ENCODE results near the gene RUFY4.
"Not testable (repeated sequence)": the region's sequence is repeated elsewhere in the genome, so short reads cannot be mapped to it uniquely, and the experiment has no call there.

Gene RUFY4

DNA sequence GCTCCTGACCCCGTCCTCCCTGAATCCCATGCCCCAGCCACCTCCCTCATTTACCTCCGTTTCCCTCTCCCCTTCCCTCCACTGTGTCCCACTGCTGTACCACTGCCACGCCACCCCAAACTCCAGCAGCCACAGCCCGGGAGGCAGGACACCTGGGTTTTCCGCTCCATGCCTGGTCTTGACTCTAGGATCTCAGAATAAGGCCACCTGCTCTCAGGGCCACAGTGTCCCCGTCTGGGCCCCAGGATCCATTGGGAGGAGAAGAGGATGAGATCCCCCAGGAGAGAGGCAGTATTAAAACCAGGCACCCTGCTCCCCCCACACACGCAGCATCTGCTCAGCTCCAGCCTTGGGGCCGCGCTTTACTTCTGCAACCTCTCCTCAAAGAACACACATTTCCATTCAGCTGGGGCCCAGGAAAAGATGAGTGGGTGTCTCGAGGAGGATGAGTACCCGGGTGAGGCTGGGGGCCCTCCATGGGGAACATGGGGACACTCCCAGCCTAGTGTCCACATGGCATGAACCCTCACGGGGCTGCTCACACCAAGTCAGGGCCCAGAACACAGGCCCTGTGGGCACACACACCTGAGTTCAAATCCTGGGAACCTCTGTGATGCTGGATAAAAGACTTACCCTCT lies 33.5 kb upstream of the RUFY4 start:
- H3K4me1 ChIP-seq = peaks cover 27 to 71% (median 56%) of the 10 kb centered on the region in 10 experiments
- H3K27ac ChIP-seq = peak overlapping the region in 2 of 11 experiments; percentile 25 to 82; a peak in 1 of 22 replicates
- H4K20me1 ChIP-seq = no peaks in the 10 kb centered on the region
- H3K4me3 ChIP-seq = 0 out of 20 replicates have a peak overlapping the region, but pooled peaks of 1 of the 10 experiments have one; percentile 53
- H3K4me2 ChIP-seq = peak overlapping the region; percentile 43 to 97 (median 92); a peak in 13 of 22 replicates
- no peaks in the 10 kb centered on the region for H3K9me3 ChIP-seq (replicated peaks in 1 of 11)
- H3K27me3 ChIP-seq = no peaks in the 10 kb centered on the region
- H3K36me3 ChIP-seq = no peaks in the 10 kb centered on the region
- no peak for TF ChIP-seq Cebpa-rat (IDR thresholded peaks at IDR 0.05)
- peak overlapping the region in 1 of 11 experiments; percentile 5; a peak in 2 of 22 replicates for H3K9ac ChIP-seq

DNA sequence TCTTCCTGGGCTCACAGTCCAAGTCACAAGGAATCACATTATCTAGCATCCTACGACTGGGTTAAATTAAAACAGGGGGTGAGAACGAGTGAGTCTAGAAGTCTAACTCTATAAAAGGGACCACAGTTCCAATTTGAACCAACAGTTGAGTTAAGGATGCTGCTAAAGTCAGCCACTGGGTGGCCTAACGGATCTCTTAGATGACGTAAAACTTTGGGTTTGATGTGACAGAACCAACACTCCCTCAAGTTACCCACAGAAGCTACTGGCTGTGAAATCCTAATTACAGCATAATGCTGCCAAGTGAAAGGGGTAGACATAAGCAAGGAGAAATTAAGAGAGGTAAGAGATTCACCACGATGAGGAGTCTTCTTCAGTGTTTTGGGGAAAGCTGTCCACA lies 32.7 kb upstream of the RUFY4 start:
- Histone ChIP-seq H3K9me3 (replicated peaks in 1 of 11) (no peaks in the 10 kb centered on the region), H3K4me2 (peak overlapping the region in 4 of 11 experiments; percentile 11 to 90 (median 20); a peak in 5 of 22 replicates), H4K20me1 (no peaks in the 10 kb centered on the region), H3K4me1 (peaks cover 27 to 67% (median 48%) of the 10 kb centered on the region in 10 experiments), H3K27ac (no peak overlapping the region), H3K9ac (no peak overlapping the region), H3K36me3 (no peaks in the 10 kb centered on the region), H3K27me3 (no peaks in the 10 kb centered on the region), H3K4me3 (no peak overlapping the region)
- TF ChIP-seq Cebpa-rat (IDR thresholded peaks at IDR 0.05) = no peak

DNA sequence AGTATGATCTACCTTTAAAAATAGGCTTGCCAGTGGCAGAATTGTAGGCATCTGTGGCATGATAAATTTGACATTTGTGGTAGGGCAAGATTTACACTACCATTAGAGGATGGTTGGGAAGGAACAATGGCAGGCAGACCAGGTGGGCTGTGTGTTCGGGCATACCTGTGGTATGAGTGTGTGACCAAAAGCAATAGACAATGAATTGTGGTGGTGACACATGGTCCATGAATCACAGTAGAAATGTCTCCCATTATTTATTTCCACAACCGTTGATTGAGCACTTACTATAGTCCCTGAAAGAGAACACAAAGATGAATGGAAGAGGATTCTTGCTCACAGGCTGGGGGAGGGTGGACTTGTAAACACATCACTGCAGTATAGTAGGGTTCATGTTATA lies 29.9 kb upstream of the RUFY4 start:
- Histone ChIP-seq H3K36me3 (peaks cover 0 to 14% (median 0%) of the 10 kb centered on the region in 11 experiments; a peak in 6 of 22 replicates), H3K4me3 (no peak overlapping the region), H3K4me1 (peaks cover 6 to 39% (median 22%) of the 10 kb centered on the region in 10 experiments), H3K9ac (no peak overlapping the region), H3K9me3 (replicated peaks in 1 of 11) (peaks cover 15 to 25% (median 20%) of the 10 kb centered on the region in 11 experiments), H3K27me3 (no peaks in the 10 kb centered on the region), H4K20me1 (no peaks in the 10 kb centered on the region), H3K4me2 (peak overlapping the region in 5 of 11 experiments; percentile 1 to 34 (median 23); a peak in 4 of 22 replicates), H3K27ac (no peak overlapping the region)
- no peak for TF ChIP-seq Cebpa-rat (IDR thresholded peaks at IDR 0.05)

DNA sequence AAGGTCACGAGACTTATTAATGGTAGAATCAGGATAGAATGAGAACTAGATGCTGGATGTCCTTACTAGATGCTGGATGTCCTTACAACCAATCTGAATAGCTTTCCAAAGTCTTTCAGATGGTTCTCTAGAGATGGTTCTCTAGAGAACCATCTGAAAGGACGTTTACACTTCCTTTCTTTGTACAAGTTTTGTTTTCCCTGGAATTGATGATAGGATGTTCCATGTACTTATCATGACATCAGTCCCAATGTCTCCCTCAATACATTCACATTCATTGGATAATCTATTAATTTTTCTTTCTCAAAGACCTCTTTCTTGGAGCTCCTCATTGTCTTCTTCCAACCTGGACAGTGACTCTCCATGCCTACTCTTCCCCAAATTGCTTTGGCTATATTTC lies 28.2 kb upstream of the RUFY4 start:
- peaks cover 18 to 35% (median 28%) of the 10 kb centered on the region in 11 experiments for H3K9me3 ChIP-seq (replicated peaks in 1 of 11)
- no peaks in the 10 kb centered on the region for H4K20me1 ChIP-seq
- H3K4me3 ChIP-seq = no peak overlapping the region
- peaks cover 0 to 14% (median 0%) of the 10 kb centered on the region in 11 experiments; a peak in 6 of 22 replicates for H3K36me3 ChIP-seq
- no peak overlapping the region for H3K27ac ChIP-seq
- no peak overlapping the region for H3K4me2 ChIP-seq
- no peak for TF ChIP-seq Cebpa-rat (IDR thresholded peaks at IDR 0.05)
- H3K27me3 ChIP-seq = no peaks in the 10 kb centered on the region
- H3K4me1 ChIP-seq = peaks cover 4 to 37% (median 9%) of the 10 kb centered on the region in 10 experiments; a peak in 16 of 20 replicates
- H3K9ac ChIP-seq = no peak overlapping the region

DNA sequence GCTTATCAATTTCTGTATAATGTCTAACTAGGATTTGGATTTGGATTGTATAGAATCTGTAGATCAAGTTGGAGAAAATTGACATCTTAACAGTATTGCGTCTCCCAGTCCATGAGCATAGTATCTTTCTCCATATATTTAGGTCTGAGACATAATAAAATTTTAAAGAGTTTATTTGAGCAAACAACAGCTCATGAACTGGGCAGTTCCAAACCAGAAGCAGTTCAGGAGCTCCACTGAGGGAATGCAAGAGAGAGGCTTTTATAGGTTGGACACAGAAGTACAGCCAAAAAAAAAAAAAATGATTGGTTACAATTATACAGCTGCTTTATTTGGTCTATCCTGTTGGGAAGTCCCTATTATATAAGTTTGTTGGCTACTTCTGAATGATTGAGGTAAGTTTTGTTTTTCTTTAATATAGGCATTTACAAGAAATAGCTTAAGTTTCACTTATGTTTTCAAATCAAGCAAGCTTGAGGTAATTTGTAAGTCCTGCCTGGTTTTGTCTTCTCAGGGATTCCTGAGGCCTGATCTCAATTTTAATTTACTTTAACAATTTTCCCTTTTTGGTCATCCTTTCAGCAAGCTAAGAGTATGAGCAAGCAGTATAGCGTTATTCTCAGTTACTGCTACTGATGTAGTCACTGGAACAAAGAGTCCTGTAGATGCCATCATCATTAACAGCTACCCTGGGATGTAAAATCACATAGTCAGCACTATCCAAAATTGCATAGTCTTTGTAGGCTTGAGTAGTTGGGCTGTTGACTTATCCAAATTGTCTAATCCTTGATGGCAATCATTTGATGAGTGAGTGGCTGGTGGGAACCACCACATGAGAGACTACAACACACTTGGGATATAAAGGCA lies 27.5 kb upstream of the RUFY4 start:
- Histone ChIP-seq H3K9me3 (replicated peaks in 1 of 11) (peaks cover 18 to 35% (median 28%) of the 10 kb centered on the region in 11 experiments), H3K9ac (no peak overlapping the region), H3K4me3 (no peak overlapping the region), H3K4me1 (peaks cover under 1 to 41% (median 11%) of the 10 kb centered on the region in 10 experiments; a peak in 15 of 20 replicates), H3K27me3 (no peaks in the 10 kb centered on the region), H3K4me2 (no peak overlapping the region), H3K36me3 (peaks cover 0 to 14% (median 0%) of the 10 kb centered on the region in 11 experiments; a peak in 6 of 22 replicates), H3K27ac (no peak overlapping the region), H4K20me1 (no peaks in the 10 kb centered on the region)
- no peak for TF ChIP-seq Cebpa-rat (IDR thresholded peaks at IDR 0.05)

DNA sequence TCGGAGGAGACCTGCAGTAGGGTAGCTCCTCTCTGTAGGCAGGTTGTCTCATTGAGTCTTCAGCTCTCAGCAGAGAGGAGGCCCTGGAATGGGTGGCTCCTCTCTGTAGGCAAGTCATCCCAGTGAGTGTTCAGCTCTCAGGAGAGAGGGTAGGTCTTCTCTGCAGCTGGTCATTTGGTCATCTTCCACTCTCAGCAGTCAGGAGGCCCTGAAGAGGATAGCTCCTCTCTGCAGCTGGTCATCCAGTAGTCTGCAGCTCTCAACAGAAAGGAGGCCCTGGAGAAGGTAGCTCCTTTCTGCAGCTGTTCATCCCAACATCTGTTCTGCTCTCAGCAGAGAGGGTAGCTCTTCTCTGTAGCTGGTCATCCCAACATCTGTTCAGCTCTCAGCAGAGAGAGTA lies 26.0 kb upstream of the RUFY4 start:
- H3K27me3 ChIP-seq = no peaks in the 10 kb centered on the region
- H3K9me3 ChIP-seq (replicated peaks in 1 of 11) = peaks cover 18 to 35% (median 28%) of the 10 kb centered on the region in 11 experiments
- no peak overlapping the region for H3K4me2 ChIP-seq
- TF ChIP-seq Cebpa-rat (IDR thresholded peaks at IDR 0.05) = no peak
- H3K9ac ChIP-seq = no peak overlapping the region
- peaks cover 0 to 52% (median 20%) of the 10 kb centered on the region in 10 experiments; a peak in 15 of 20 replicates for H3K4me1 ChIP-seq
- no peaks in the 10 kb centered on the region for H4K20me1 ChIP-seq
- no peak overlapping the region for H3K27ac ChIP-seq
- peaks cover 0 to 14% (median 0%) of the 10 kb centered on the region in 11 experiments; a peak in 6 of 22 replicates for H3K36me3 ChIP-seq
- H3K4me3 ChIP-seq = 0 out of 20 replicates have a peak overlapping the region, but pooled peaks of 1 of the 10 experiments have one; percentile 29

DNA sequence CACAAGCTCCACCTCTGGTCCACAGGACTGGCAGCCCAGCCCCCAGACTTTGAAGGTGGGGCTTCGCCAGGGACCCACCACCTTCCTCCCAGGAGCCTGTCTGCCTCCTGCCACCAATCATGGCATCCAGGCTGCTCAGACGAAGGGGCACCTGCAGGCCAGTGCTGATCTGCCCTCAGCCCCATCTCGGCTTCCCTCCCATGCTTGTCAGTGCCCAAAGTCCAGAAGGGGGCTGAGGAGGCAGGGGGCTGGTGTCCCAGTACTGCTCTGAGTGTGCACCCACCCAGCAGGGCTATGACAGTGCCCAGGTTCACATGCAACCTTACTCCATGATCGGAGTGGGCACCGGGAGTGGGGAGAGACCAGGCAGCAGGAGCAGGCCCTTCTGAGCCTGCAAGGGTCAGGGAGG lies 25.3 kb upstream of the RUFY4 start:
- peak overlapping the region in 1 of 11 experiments; percentile 14; a peak in 1 of 22 replicates for H3K27ac ChIP-seq
- TF ChIP-seq Cebpa-rat (IDR thresholded peaks at IDR 0.05) = no peak
- H3K4me2 ChIP-seq = no peak overlapping the region; a peak in 1 of 22 replicates
- peaks cover 0 to 52% (median 23%) of the 10 kb centered on the region in 10 experiments; a peak in 15 of 20 replicates for H3K4me1 ChIP-seq
- H3K36me3 ChIP-seq = peaks cover 0 to 14% (median 0%) of the 10 kb centered on the region in 11 experiments; a peak in 6 of 22 replicates
- no peak overlapping the region for H3K9ac ChIP-seq
- peaks cover 18 to 35% (median 28%) of the 10 kb centered on the region in 11 experiments for H3K9me3 ChIP-seq (replicated peaks in 1 of 11)
- peak overlapping the region in 1 of 10 experiments; percentile 29; a peak in 1 of 20 replicates for H3K4me3 ChIP-seq
- no peaks in the 10 kb centered on the region for H4K20me1 ChIP-seq
- H3K27me3 ChIP-seq = no peaks in the 10 kb centered on the region

DNA sequence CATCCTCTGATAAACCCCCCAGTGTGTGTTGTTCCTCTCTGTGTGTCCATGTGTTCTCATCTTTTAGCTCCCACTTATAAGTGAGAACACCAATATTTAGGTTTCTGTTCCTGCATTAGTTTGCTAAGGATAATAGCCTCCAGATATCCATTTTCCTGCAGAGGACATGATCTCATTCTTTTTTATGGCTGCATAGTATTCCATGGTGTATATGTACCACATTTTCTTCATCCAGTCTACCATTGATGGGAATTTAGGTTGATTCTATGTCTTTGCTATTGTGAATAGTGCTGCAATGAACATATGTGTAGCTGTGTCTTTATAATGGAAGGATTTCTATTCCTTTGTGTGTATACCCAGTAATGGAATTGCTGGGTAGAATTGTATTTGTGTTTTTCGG lies 24.5 kb upstream of the RUFY4 start:
- not testable (repeated sequence) for H3K27ac ChIP-seq, H3K4me3 ChIP-seq, H3K27me3 ChIP-seq, H4K20me1 ChIP-seq, H3K9ac ChIP-seq
- H3K36me3 ChIP-seq = peaks cover 0 to 14% (median 0%) of the 10 kb centered on the region in 11 experiments; a peak in 6 of 22 replicates
- peaks cover 26 to 42% (median 35%) of the 10 kb centered on the region in 11 experiments for H3K9me3 ChIP-seq (replicated peaks in 1 of 11)
- peaks cover 0 to 55% (median 25%) of the 10 kb centered on the region in 10 experiments; a peak in 15 of 20 replicates for H3K4me1 ChIP-seq
- peak overlapping the region in 1 of 11 experiments; percentile 44; a peak in 3 of 22 replicates for H3K4me2 ChIP-seq
